Measurements from ENCODE around the gene LDLRAD4. TPM values are rescaled to one million over a fixed set of nuclear protein-coding genes. Genes with fewer than 3 reads are reported as not detected.

The LDLRAD4 gene
- total and polyA plus RNA-seq, 8 donors, result 2.0 to 47.9 (median 9.0) TPM

DNA sequence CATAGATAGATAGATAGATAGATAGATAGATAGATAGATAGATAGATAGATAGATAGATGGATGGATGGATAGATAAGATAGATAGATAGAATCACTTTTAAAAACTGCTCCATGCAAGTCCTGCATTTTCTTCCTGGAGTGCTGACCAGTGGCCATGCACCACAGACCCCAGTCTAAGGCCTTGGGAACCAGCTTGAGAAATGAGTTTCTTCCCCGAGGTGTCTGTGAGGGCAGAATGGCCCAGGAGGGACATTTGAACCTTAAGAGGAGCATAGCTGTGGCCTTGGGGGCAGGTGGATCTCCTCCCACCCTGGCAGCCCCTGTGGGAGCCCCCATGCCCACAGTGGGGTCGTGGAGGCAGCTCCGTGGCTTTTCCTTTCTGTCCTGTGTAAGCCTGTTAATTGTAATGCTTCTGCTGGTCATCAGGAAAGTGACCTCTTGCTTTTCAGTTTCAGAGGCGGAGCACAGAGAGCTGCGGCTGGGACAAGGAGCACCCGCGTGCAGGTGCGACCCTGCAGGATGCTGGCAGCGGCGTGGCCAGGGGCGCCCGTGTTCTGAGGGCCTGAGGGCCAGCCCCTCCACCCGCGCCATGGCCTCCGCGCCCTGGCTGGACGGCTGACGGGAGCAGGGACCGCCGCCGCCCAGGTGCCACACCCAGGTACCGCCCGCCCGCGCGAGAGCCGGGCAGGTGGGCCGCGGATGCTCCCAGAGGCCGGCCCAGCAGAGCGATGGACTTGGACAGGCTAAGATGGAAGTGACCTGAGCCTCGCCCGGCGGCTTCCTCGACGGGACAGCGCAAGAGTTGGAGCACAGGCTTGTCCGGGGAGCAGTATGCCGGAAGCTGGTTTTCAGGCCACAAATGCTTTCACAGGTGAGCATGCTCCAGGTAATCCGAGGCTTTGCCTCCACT is 168.6 kb downstream of the LDLRAD4 start:
- Histone ChIP-seq H3K36me3 (peaks cover 0 to 13% (median 5%) of the 10 kb centered on the region in 4 donors), H3K27ac (peak overlapping the region in 1 of 5 donors; percentile 34), H3K4me1 (peaks cover 14 to 31% (median 22%) of the 10 kb centered on the region in 4 donors), H3K27me3 (no peaks in the 10 kb centered on the region), H3K9me3 (no peaks in the 10 kb centered on the region), H3K4me3 (no peak overlapping the region)
- intact Hi-C loops (cut with DNase I; ENCODE audit: low total_unique reads), result loop anchor here (10.0 kb wide), 1 partner anchor 172 kb away; the partner anchor contains the start of gene LDLRAD4
- DNase-seq, result no peak
- 89 to 94% (median 93%) methylated on average over 33 to 40 of the region's 40 CpGs for WGBS, 5 donors
- TF ChIP-seq POLR2AphosphoS5 (IDR thresholded peaks at IDR 0.05), result no peak
- TF ChIP-seq EP300 (IDR thresholded peaks at IDR 0.05), result no peak
- TF ChIP-seq POLR2A (IDR thresholded peaks at IDR 0.05), result no peak
- TF ChIP-seq, protein P1, sequence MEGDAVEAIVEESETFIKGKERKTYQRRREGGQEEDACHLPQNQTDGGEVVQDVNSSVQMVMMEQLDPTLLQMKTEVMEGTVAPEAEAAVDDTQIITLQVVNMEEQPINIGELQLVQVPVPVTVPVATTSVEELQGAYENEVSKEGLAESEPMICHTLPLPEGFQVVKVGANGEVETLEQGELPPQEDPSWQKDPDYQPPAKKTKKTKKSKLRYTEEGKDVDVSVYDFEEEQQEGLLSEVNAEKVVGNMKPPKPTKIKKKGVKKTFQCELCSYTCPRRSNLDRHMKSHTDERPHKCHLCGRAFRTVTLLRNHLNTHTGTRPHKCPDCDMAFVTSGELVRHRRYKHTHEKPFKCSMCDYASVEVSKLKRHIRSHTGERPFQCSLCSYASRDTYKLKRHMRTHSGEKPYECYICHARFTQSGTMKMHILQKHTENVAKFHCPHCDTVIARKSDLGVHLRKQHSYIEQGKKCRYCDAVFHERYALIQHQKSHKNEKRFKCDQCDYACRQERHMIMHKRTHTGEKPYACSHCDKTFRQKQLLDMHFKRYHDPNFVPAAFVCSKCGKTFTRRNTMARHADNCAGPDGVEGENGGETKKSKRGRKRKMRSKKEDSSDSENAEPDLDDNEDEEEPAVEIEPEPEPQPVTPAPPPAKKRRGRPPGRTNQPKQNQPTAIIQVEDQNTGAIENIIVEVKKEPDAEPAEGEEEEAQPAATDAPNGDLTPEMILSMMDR (IDR thresholded peaks at IDR 0.05), result no peak

DNA sequence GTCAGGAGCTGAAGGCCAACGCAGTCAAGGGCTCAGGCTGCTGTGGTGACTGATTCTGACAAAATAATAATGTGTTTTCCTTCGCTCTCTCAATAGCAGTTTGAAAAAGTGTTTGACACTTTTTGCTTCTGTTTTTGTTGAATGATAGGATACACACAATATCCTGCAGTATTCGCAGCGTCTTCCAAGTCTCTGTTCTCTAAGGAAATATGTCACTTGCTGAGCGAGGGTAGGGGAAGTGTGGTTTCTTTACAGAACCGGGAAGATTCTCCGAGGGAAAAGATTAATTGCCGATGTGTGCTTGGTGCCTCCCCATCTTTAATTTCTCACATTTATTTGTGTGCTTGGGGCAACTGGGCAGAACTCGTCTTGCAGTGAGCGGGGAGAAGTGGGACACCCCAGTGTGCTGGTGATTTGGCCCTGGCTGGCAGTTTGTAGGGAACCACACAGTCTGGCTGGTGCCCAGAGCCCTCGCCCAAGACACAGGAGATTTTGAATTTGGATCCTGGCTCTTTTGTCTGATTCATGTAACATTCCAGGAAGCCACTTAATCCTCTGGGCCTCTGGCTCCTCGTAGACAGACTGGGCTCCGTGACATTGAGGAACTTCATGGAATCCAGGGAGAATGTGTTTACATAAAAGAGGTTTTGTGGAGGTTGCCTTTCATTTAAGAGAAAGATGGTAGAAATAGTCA is 169.4 kb downstream of the LDLRAD4 start:
- WGBS, 5 donors, result 64 to 80% (median 73%) methylated on average over 13 of the region's 13 CpGs
- TF ChIP-seq POLR2AphosphoS5 (IDR thresholded peaks at IDR 0.05), result no peak
- TF ChIP-seq, protein P1 (IDR thresholded peaks at IDR 0.05), result no peak
- TF ChIP-seq EP300 (IDR thresholded peaks at IDR 0.05), result no peak
- no peak for TF ChIP-seq POLR2A (IDR thresholded peaks at IDR 0.05)
- Histone ChIP-seq H3K27me3 (no peaks in the 10 kb centered on the region), H3K4me3 (no peak overlapping the region), H3K27ac (peak overlapping the region in 1 of 5 donors; percentile 34), H3K4me1 (peaks cover 7 to 23% (median 13%) of the 10 kb centered on the region in 4 donors), H3K36me3 (peaks cover 0 to 13% (median 5%) of the 10 kb centered on the region in 4 donors), H3K9me3 (no peaks in the 10 kb centered on the region)
- DNase-seq, result no peak
- intact Hi-C loops (cut with DNase I; ENCODE audit: low total_unique reads), result loop anchor here (10.0 kb wide), 1 partner anchor 173 kb away; the partner anchor contains the start of gene LDLRAD4

DNA sequence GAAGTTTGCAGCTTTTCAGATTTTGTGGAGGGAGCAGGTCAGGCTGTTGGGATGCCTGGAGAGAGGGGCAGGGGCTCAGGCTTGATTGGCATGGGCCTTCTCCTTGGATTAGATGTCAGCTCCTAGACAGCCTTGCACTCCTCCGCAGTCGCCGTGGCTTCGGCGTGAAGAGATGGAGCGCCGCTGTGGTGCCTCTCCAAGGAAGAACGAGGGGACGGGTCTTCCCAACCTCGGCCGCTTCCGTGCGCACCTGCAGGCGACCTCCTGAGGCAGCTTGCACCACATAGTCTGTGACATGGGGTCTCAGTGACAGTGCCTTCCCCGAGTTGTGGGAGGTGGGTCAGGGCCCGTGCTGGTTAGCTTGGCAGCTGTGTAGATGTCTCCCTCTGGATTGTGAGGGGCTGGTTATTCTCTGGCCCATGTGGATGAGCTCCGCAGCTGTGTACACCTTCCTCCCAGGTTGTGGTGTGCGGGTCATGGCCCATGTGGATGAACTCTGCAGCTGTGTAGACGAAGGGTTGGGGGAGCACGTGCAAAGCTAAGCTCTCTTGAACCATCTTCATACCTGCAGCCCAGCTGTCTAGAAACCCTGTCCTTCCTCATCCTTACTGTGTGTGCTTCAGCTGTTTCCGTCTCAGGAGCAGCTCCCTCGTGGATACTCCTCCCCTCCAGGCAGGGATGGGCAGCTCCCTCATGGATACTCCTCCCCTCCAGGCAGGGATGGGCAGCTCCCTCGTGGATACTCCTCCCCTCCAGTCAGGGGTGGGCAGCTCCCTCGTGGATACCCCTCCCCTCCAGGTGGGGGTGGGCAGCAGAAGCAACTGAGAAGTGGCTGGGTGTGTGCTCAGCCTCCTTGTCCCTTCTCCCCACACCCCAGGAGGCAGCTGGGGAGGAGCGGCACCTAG is 170.3 kb downstream of the LDLRAD4 start:
- intact Hi-C loops (cut with DNase I; ENCODE audit: low total_unique reads), result loop anchor here (10.0 kb wide), 1 partner anchor 174 kb away; the partner anchor contains the start of gene LDLRAD4
- H3K27ac ChIP-seq, result peak overlapping the region in 1 of 5 donors; percentile 34

More for the DNA sequence above, 170.3 kb downstream of the LDLRAD4 start:
- Histone ChIP-seq H3K4me3 (no peak overlapping the region), H3K27me3 (no peaks in the 10 kb centered on the region), H3K4me1 (peaks cover 5 to 16% (median 11%) of the 10 kb centered on the region in 4 donors), H3K9me3 (no peaks in the 10 kb centered on the region), H3K36me3 (peaks cover 0 to 13% (median 5%) of the 10 kb centered on the region in 4 donors)
- TF ChIP-seq, protein P1 (IDR thresholded peaks at IDR 0.05), result no peak
- TF ChIP-seq EP300 (IDR thresholded peaks at IDR 0.05), result no peak
- no peak for TF ChIP-seq POLR2A (IDR thresholded peaks at IDR 0.05)
- TF ChIP-seq POLR2AphosphoS5 (IDR thresholded peaks at IDR 0.05), result no peak
- no peak for DNase-seq
- 78 to 85% (median 84%) methylated on average over 24 to 25 of the region's 25 CpGs for WGBS, 5 donors

All from stomach (tissue), 9 donors.